Body of pancreas (tissue), 4 donors: Measurements from ENCODE around the gene CARD19. TPM values are rescaled to one million over a fixed set of nuclear protein-coding genes. Genes with fewer than 3 reads are reported as not detected.
A peak's percentile ranks its signal among the peaks of the same experiment; 100 is the strongest.

ENCODE experiments used
- ATAC-seq: fragments of 150-250 bp; one replicate; pipeline ENCODE4 v1.9.1; 2016
- DNase-seq, 4 donors: peaks; one replicate each; pipeline ENCODE4 v3.0.0-alpha.2; 2019
- H3K27ac ChIP-seq, 4 donors: fragments of 200-600 bp; sonication (generic); 1 replicate in 3 of 4; 2 replicates in 1 of 4; pipeline versions ENCODE4 v1.5.1 to v1.6.1; 2016 to 2019; ENCODE audit warnings: mild to moderate bottlenecking in 1 of 4, mixed read lengths in 1 of 4, moderate library complexity in 1 of 4
- H3K27me3 ChIP-seq, 2 donors: fragments of 200-600 bp; sonication (generic); one replicate each; pipeline ENCODE4 v1.6.0; 2016; ENCODE audit warnings: mild to moderate bottlenecking in 1 of 2
- H3K36me3 ChIP-seq, 2 donors: fragments of 200-600 bp; sonication (generic); replicated peaks in 1 of 2; 2 replicates each; pipeline ENCODE4 v1.5.1; 2016; ENCODE audit warnings: low read depth in 2 of 2; ENCODE audit not compliant: insufficient read depth in 1 of 2
- H3K4me1 ChIP-seq: fragments of 200-600 bp; sonication (generic); one replicate; pipeline ENCODE4 v1.6.0; 2016
- H3K4me3 ChIP-seq, 2 donors: fragments of 200-600 bp; sonication (generic); 1 replicate in 1 of 2; 2 replicates in 1 of 2; pipeline ENCODE4 v1.5.1; 2016 to 2019
- H3K9me3 ChIP-seq, 3 donors: fragments of 200-600 bp; sonication (generic); 1 replicate in 2 of 3; 2 replicates in 1 of 3; pipeline ENCODE4 v1.5.1; 2016
- POLR2A ChIP-seq, 3 donors: fragments of 450-650 bp; IDR thresholded peaks; one replicate each; pipeline ENCODE4 v1.6.1; 2016; ENCODE audit warnings: antibody characterized with exemption in 3 of 3, mild to moderate bottlenecking in 2 of 3
- WGBS, 2 donors: methylation state at CpG; one replicate each; pipeline ENCODE4 v1.1.5; 2017; 5-methylcytosine and 5-hydroxymethylcytosine counted together
- intact Hi-C: fragments of 100-400 bp; cut with DNase I; formaldehyde crosslinking; loops from one replicate; pipeline ENCODE4 v1.15.1; 2023
- total RNA-seq, 2 donors: library from RNA; depleted of rRNA; stranded (reverse); fragments of >200 nt; gene quantifications; one replicate each; pipeline ENCODE4 v1.1.0, GENCODE V29; 2016
- TF ChIP-seq, protein P1 (sequence below), 7 experiments: fragments of 450-650 bp in 4 of 7; fragments of 200-600 bp in 3 of 7; sonication (generic) in 3 of 7; IDR thresholded peaks; one replicate each; pipeline ENCODE4 v1.5.1; 2016 to 2019; ENCODE audit warnings: antibody characterized with exemption in 7 of 7

The CARD19 gene
- total RNA-seq, 2 donors from 2014 or later: 4.3 to 20.8 TPM

DNA sequence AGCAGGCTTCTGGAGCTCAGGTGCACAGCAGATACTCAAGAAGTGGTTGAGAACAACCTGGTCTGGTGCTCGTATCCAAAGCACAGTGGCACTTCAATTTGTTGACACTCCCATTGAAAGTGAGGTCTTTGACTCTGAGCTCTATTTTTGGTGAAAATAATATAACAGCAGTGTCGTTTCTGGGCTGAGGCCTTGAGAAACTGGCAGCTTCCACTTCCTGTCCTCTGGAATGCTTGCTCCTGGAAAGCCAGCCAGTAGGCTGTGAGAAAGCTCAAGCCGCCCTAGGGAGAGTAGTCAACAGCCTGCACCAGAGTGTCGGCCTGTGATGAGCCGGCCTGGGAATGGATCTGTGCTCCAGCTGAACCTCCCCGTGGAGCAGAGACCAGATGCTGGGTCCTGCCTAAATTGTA is 44.3 kb upstream of the CARD19 start:
- no peak overlapping the region for H3K4me3 ChIP-seq
- WGBS, 2 donors: 47 to 48% methylated on average over 6 of the region's 6 CpGs
- peak in 3 of 4 donors; percentile 32 to 67 (median 51) for DNase-seq
- no peaks in the 10 kb centered on the region for H3K9me3 ChIP-seq
- TF ChIP-seq, protein P1, sequence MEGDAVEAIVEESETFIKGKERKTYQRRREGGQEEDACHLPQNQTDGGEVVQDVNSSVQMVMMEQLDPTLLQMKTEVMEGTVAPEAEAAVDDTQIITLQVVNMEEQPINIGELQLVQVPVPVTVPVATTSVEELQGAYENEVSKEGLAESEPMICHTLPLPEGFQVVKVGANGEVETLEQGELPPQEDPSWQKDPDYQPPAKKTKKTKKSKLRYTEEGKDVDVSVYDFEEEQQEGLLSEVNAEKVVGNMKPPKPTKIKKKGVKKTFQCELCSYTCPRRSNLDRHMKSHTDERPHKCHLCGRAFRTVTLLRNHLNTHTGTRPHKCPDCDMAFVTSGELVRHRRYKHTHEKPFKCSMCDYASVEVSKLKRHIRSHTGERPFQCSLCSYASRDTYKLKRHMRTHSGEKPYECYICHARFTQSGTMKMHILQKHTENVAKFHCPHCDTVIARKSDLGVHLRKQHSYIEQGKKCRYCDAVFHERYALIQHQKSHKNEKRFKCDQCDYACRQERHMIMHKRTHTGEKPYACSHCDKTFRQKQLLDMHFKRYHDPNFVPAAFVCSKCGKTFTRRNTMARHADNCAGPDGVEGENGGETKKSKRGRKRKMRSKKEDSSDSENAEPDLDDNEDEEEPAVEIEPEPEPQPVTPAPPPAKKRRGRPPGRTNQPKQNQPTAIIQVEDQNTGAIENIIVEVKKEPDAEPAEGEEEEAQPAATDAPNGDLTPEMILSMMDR (IDR thresholded peaks at IDR 0.05): no peak
- no peak for TF ChIP-seq POLR2A (IDR thresholded peaks at IDR 0.05)
- ATAC-seq: peak; percentile 52
- H3K36me3 ChIP-seq: no peaks in the 10 kb centered on the region
- peak overlapping the region in 2 of 4 donors; percentile 7 to 49 for H3K27ac ChIP-seq
- intact Hi-C loops: no loop called here
- H3K4me1 ChIP-seq: peaks cover 12% of the 10 kb centered on the region
- no peaks in the 10 kb centered on the region for H3K27me3 ChIP-seq

DNA sequence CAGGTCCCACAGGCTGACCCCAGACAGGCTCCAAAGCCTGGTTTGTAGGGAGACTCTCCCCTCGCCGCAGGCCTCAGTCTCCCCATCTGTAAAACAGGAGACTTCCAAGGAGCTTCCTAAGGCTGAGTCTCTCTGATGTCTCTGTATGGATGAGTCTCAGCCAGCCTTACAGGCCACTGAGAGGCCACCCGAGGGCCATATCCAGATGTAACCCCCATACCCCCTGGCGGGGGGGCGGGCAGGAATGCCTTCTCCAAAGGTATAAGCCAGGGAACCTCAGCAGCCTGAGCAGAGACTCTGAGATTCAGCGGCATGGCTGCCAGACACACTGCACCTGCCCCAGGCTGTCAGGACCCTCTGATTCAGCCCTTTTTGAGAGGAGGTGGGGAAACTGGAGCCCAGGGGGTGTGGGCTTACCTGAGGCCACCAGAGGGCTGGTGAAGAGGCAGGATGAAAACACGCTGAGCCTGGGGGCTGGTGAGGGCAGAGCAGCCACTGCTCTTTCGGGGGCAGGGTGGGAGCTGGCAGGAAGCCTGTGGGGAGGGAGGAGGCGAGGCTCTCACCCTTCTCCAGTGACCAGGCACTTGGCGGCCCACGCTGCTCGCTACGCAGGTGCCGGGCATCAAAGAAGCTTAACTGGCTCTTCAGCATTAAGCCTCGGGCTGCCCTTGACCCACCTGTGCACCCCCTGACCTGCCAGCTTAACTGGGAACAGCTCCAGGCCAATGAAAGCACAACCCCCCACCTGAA is 43.1 kb upstream of the CARD19 start:
- TF ChIP-seq, protein P1 (IDR thresholded peaks at IDR 0.05): no peak
- no peak for TF ChIP-seq POLR2A (IDR thresholded peaks at IDR 0.05)
- DNase-seq (no peak), ATAC-seq (no peak)
- no peaks in the 10 kb centered on the region for H3K27me3 ChIP-seq
- no peak overlapping the region for H3K27ac ChIP-seq
- intact Hi-C loops: no loop called here
- 74 to 82% methylated on average over 3 to 15 of the region's 15 CpGs for WGBS, 2 donors
- H3K36me3 ChIP-seq: no peaks in the 10 kb centered on the region
- H3K9me3 ChIP-seq: no peaks in the 10 kb centered on the region
- H3K4me3 ChIP-seq: no peak overlapping the region
- peaks cover 12% of the 10 kb centered on the region for H3K4me1 ChIP-seq

DNA sequence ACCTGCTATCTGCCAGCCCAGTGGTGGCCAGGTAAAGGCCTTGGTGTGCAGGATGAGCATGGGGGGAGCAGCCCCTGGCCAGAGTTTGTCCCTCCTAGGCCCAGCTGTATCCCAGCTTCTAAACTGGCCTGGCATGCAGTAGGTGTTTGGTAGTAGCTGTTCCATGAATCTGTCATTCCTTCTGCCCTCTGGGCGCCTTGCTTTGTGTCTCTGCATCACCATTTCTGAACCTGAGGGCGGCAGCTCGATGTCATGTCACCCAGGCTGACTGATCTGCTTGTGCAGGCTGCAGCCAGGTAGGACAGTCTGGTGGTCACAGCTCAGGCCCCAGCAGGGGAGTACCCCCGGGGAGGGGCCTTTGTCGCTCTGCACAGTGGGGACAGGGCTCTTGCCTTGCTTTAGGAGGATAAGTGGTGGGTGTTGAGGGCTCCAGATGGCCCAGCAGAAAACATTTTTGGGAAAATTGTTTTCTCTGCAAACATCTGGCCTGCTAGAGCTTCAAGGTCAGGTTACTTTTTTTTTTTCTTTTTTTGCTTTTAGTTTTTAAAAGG is 42.2 kb upstream of the CARD19 start:
- no peaks in the 10 kb centered on the region for H3K9me3 ChIP-seq
- H3K27ac ChIP-seq: no peak overlapping the region
- no peaks in the 10 kb centered on the region for H3K27me3 ChIP-seq
- intact Hi-C loops: no loop called here
- DNase-seq (no peak), ATAC-seq (no peak)
- TF ChIP-seq POLR2A (IDR thresholded peaks at IDR 0.05): no peak
- TF ChIP-seq, protein P1 (IDR thresholded peaks at IDR 0.05): no peak
- H3K36me3 ChIP-seq: no peaks in the 10 kb centered on the region
- H3K4me3 ChIP-seq: no peak overlapping the region
- WGBS, 2 donors: 81 to 92% methylated on average over 4 to 5 of the region's 5 CpGs
- H3K4me1 ChIP-seq: peaks cover 19% of the 10 kb centered on the region

DNA sequence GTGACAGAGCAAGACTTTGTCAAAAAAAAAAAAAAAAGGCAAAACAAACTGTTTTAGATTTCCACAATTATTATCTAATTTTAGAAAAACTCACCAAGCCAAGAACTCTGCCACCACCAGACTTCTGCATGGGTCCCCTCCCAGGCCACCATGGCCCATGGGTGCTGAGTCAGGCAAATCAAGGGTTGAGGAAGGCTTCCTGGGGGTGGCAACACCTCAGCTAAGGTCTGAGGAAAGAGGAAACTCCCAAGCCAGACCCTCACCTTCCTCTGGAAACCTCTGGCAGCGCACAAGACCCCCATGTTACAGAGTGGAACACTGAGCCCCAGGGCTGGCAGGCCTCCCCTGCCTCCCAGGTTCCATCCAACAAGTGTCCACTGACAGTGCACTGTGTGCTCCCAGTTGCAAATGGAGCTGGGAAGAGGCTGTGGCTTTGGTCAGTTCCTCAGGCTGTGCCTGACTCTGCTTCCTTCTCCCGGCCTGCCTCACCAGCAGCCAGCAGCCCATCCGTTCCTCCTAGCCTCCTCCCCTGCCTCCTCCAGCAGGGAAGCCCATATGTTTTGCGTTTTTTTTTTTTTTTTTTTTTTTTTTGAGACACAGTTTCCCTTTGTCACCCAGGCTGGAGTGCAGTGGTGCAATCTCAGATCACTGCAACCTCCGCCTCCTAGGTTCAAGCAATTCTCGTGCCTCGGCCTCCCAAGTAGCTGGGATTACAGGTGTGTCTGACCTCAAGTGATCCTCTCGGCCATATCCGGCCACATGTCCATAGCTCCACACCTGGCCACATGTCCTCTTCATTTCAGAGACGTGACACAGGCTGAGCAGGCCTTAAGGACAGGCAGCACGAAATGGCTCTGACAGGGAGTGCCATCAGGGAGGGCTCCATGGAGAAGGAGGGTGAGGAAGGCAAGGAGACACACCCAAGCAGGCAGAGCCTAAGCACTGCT is 41.0 kb upstream of the CARD19 start:
- H3K27me3 ChIP-seq: no peaks in the 10 kb centered on the region
- no peak overlapping the region for H3K4me3 ChIP-seq
- H3K36me3 ChIP-seq: no peaks in the 10 kb centered on the region
- intact Hi-C loops: no loop called here
- no peaks in the 10 kb centered on the region for H3K9me3 ChIP-seq
- peaks cover 17% of the 10 kb centered on the region for H3K4me1 ChIP-seq
- WGBS, 2 donors: 75 to 83% methylated on average over 10 of the region's 11 CpGs
- no peak for DNase-seq
- ATAC-seq: no peak
- H3K27ac ChIP-seq: no peak overlapping the region
- TF ChIP-seq, protein P1 (IDR thresholded peaks at IDR 0.05): no peak
- no peak for TF ChIP-seq POLR2A (IDR thresholded peaks at IDR 0.05)
